Small intestine (tissue), 7 donors: ENCODE data around the gene YAE1. TPM values are rescaled to one million over a fixed set of nuclear protein-coding genes. Genes with fewer than 3 reads are reported as not detected.
A peak's percentile ranks its signal among the peaks of the same experiment; 100 is the strongest.
"Not testable (repeated sequence)": the region's sequence is repeated elsewhere in the genome, so short reads cannot be mapped to it uniquely, and the experiment has no call there.

Source experiments
- DNase-seq, 2 donors: peaks; one replicate each; pipeline versions ENCODE4 v3.0.0 to v3.0.0-alpha.2; 2013
- FAIRE-seq: peaks from 2 replicates; lab custom pipeline; 2012; peaks lifted over from hg19 to GRCh38; lab: Jason Lieb, UNC
- H3K27ac ChIP-seq, 3 donors: one replicate each; pipeline ENCODE4 v1.5.1; 2013; ENCODE audit warnings: low read length in 2 of 3, mild to moderate bottlenecking in 2 of 3, control low read depth in 1 of 3, inconsistent platforms in 1 of 3, low read depth in 1 of 3, moderate library complexity in 1 of 3
- H3K27me3 ChIP-seq, 3 donors: one replicate each; pipeline ENCODE4 v1.6.1; 2013; ENCODE audit warnings: low read length in 3 of 3, inconsistent platforms in 1 of 3; ENCODE audit not compliant: control insufficient read depth in 3 of 3, insufficient read depth in 3 of 3
- H3K36me3 ChIP-seq, 3 donors: one replicate each; pipeline ENCODE4 v1.6.1; 2013; ENCODE audit warnings: low read length in 3 of 3, inconsistent platforms in 1 of 3, low read depth in 1 of 3, mild to moderate bottlenecking in 1 of 3, moderate library complexity in 1 of 3; ENCODE audit not compliant: control insufficient read depth in 3 of 3, insufficient read depth in 2 of 3
- H3K4me1 ChIP-seq, 3 donors: one replicate each; pipeline ENCODE4 v1.6.1; 2013; ENCODE audit warnings: low read length in 2 of 3, inconsistent platforms in 1 of 3, low read depth in 1 of 3, mild to moderate bottlenecking in 1 of 3, moderate library complexity in 1 of 3; ENCODE audit not compliant: control insufficient read depth in 3 of 3, insufficient read depth in 2 of 3
- H3K4me3 ChIP-seq, 3 donors: one replicate each; pipeline ENCODE4 v1.5.1; 2013; ENCODE audit warnings: low read length in 3 of 3, control low read depth in 1 of 3, inconsistent platforms in 1 of 3, low read depth in 1 of 3, mild to moderate bottlenecking in 1 of 3, moderate library complexity in 1 of 3
- H3K9me3 ChIP-seq, 2 donors: one replicate each; pipeline ENCODE4 v1.6.1; 2013; ENCODE audit warnings: low read depth in 1 of 2, low read length in 1 of 2; ENCODE audit not compliant: control insufficient read depth in 2 of 2, insufficient read depth in 1 of 2
- WGBS, 3 donors: extraction: QIAGEN DNeasy Blood & Tissue Kit; methylation state at CpG; one replicate each; pipeline ENCODE4 v1.1.7; 2013; 5-methylcytosine and 5-hydroxymethylcytosine counted together
- polyA plus RNA-seq, 4 donors: library from polyadenylated mRNA; stranded (reverse) in 3 of 4; unstranded in 1 of 4; fragments of 200-250 nt in 3 of 4; fragments of 120-200 nt in 1 of 4; gene quantifications; one replicate each; pipeline versions ENCODE4 v1.2.1 to v1.2.3, GENCODE V29; 2013
- donor health status: healthy with polysubstance abuse.
- donor health status: control.
- donor health status: control.
- donor health status: Bipolar disorder and iron deficiency.
- donor health status: healthy.

Gene YAE1
- polyA plus RNA-seq, 4 donors: 32.8 to 61.6 (median 51.9) TPM

GRCh38 chr7:39539816-39540215 lies 26.4 kb upstream of the YAE1 start:
- FAIRE-seq: no peak
- no peaks in the 10 kb centered on the region for H3K27me3 ChIP-seq
- peaks cover 0 to 22% (median 0%) of the 10 kb centered on the region in 3 donors for H3K4me1 ChIP-seq
- H3K27ac ChIP-seq: peak overlapping the region in 1 of 3 donors; percentile 3
- no peaks in the 10 kb centered on the region for H3K36me3 ChIP-seq
- no peak for DNase-seq
- 78 to 88% (median 82%) methylated on average over 5 of the region's 5 CpGs for WGBS, 3 donors
- no peaks in the 10 kb centered on the region for H3K9me3 ChIP-seq
- no peak overlapping the region for H3K4me3 ChIP-seq

GRCh38 chr7:39540320-39540719 lies 25.9 kb upstream of the YAE1 start:
- 37 to 64% (median 47%) methylated on average over 7 of the region's 7 CpGs for WGBS, 3 donors
- Histone ChIP-seq H3K36me3 (no peaks in the 10 kb centered on the region), H3K27me3 (no peaks in the 10 kb centered on the region), H3K4me1 (peaks cover 0 to 21% (median 0%) of the 10 kb centered on the region in 3 donors), H3K9me3 (no peaks in the 10 kb centered on the region), H3K4me3 (no peak overlapping the region), H3K27ac (peak overlapping the region in 1 of 3 donors; percentile 3)
- FAIRE-seq (no peak), DNase-seq (peak; percentile 60 to 70)

GRCh38 chr7:39541511-39541910 lies 24.7 kb upstream of the YAE1 start:
- FAIRE-seq: no peak
- no peaks in the 10 kb centered on the region for H3K36me3 ChIP-seq
- no peaks in the 10 kb centered on the region for H3K27me3 ChIP-seq
- no peak overlapping the region for H3K4me3 ChIP-seq
- DNase-seq: no peak
- H3K27ac ChIP-seq: no peak overlapping the region
- WGBS, 3 donors: 29 to 70% (median 59%) methylated on average over 3 of the region's 3 CpGs
- peaks cover 0 to 4% of the 10 kb centered on the region in 2 donors for H3K9me3 ChIP-seq
- peaks cover 0 to 9% (median 0%) of the 10 kb centered on the region in 3 donors for H3K4me1 ChIP-seq

GRCh38 chr7:39544774-39545173 lies 21.4 kb upstream of the YAE1 start:
- not testable (repeated sequence) for FAIRE-seq, DNase-seq, H3K27ac ChIP-seq, H3K4me1 ChIP-seq, H3K27me3 ChIP-seq, H3K4me3 ChIP-seq, H3K36me3 ChIP-seq
- whole genome bisulfite sequencing, 3 donors: 86 to 90% (median 87%) methylated on average over 2 of the region's 2 CpGs
- peaks cover 5 to 18% of the 10 kb centered on the region in 2 donors for H3K9me3 ChIP-seq

- no peak for DNase-seq
- H3K4me3 ChIP-seq: no peak overlapping the region
- peaks cover 5 to 18% of the 10 kb centered on the region in 2 donors for H3K9me3 ChIP-seq
- no peak overlapping the region for H3K27ac ChIP-seq
- FAIRE-seq: no peak
- H3K27me3 ChIP-seq: no peaks in the 10 kb centered on the region
- peaks cover 0 to 2% (median 0%) of the 10 kb centered on the region in 3 donors for H3K36me3 ChIP-seq
- WGBS, 3 donors: 74 to 90% (median 86%) methylated on average over 2 of the region's 2 CpGs
- no peaks in the 10 kb centered on the region for H3K4me1 ChIP-seq
These were observed 18.9 kb upstream of the YAE1 start for GRCh38 chr7:39547336-39547735.

- no peak overlapping the region for H3K4me3 ChIP-seq
- DNase-seq (no peak), FAIRE-seq (no peak)
- peaks cover 5 to 18% of the 10 kb centered on the region in 2 donors for H3K9me3 ChIP-seq
- H3K27me3 ChIP-seq: no peaks in the 10 kb centered on the region
- peaks cover 0 to 2% (median 0%) of the 10 kb centered on the region in 3 donors for H3K36me3 ChIP-seq
- H3K27ac ChIP-seq: no peak overlapping the region
- no peaks in the 10 kb centered on the region for H3K4me1 ChIP-seq
- WGBS, 3 donors: 73 to 88% (median 86%) methylated on average over 2 of the region's 2 CpGs
These were observed 15.8 kb upstream of the YAE1 start for GRCh38 chr7:39550411-39550810.

- FAIRE-seq (no peak), DNase-seq (no peak)
- H3K9me3 ChIP-seq: no peaks in the 10 kb centered on the region
- no peak overlapping the region for H3K4me3 ChIP-seq
- no peaks in the 10 kb centered on the region for H3K4me1 ChIP-seq
- H3K27me3 ChIP-seq: no peaks in the 10 kb centered on the region
- no peaks in the 10 kb centered on the region for H3K36me3 ChIP-seq
- 81 to 86% (median 85%) methylated on average over 3 of the region's 3 CpGs for WGBS, 3 donors
- H3K27ac ChIP-seq: no peak overlapping the region
These were observed 12.8 kb upstream of the YAE1 start for GRCh38 chr7:39553436-39553835.

GRCh38 chr7:39554583-39555165 lies 11.5 kb upstream of the YAE1 start:
- FAIRE-seq: no peak
- WGBS, 3 donors: 81 to 94% (median 92%) methylated on average over 7 of the region's 7 CpGs
- no peaks in the 10 kb centered on the region for H3K4me1 ChIP-seq

GRCh38 chr7:39557222-39557621 lies 9.0 kb upstream of the YAE1 start:
- FAIRE-seq: no peak
- Histone ChIP-seq H3K4me1 (peaks cover 0 to 5% (median 0%) of the 10 kb centered on the region in 3 donors), H3K9me3 (no peaks in the 10 kb centered on the region), H3K27ac (no peak overlapping the region), H3K36me3 (no peaks in the 10 kb centered on the region), H3K4me3 (no peak overlapping the region), H3K27me3 (no peaks in the 10 kb centered on the region)
- DNase-seq: no peak
- 24 to 36% (median 27%) methylated on average over 1 of the region's 1 CpG for WGBS, 3 donors

More at GRCh38 chr7:39554583-39555165, 11.5 kb upstream of the YAE1 start:
- Histone ChIP-seq H3K27ac (no peak overlapping the region), H3K36me3 (no peaks in the 10 kb centered on the region), H3K27me3 (no peaks in the 10 kb centered on the region), H3K9me3 (no peaks in the 10 kb centered on the region), H3K4me3 (no peak overlapping the region)
- DNase-seq: no peak
